Panc1 (cell line): ENCODE measurements around the gene EIF3B. TPM values are rescaled to one million over a fixed set of nuclear protein-coding genes. Genes with fewer than 3 reads are reported as not detected.

Experiments used
- ATAC-seq: fragments of 200-7000 bp; cut with Tn5 transposase; 2 replicates; pipeline ENCODE4 v1.9.1; 2020; ENCODE audit warnings: mild to moderate bottlenecking, moderate library complexity
- BruUV-seq: library from RNA; stranded (reverse); fragments of 400-500 nt; replicated peaks from 2 replicates; lab custom pipeline; 2021; lab: Mats Ljungman, UMichigan
- CTCF ChIA-PET: fragments of 300-600 bp; sonication (Branson Sonifier 250); formaldehyde crosslinking; loops from one replicate; lab custom pipeline; 2022; ENCODE audit warnings: antibody characterized with exemption; lab: Charles Lee
- POLR2A ChIA-PET: fragments of 300-600 bp; sonication (Branson Sonifier 250); formaldehyde crosslinking; loops from one replicate; lab custom pipeline; 2022; ENCODE audit warnings: antibody characterized with exemption; lab: Charles Lee
- DNase-seq: peaks from one replicate; pipeline ENCODE4 v3.0.0-alpha.2; 2010; ENCODE audit warnings: low read depth, low spot score
- H3K27ac ChIP-seq: 2 replicates; pipeline ENCODE4 v1.5.1; 2011; ENCODE audit warnings: mild to moderate bottlenecking, low read length, inconsistent platforms
- H3K27me3 ChIP-seq: fragments of 200-500 bp; sonication (Bioruptor generic); 2 replicates; pipeline ENCODE4 v1.6.0; 2014; ENCODE audit warnings: low read length, inconsistent platforms; ENCODE audit not compliant: control insufficient read depth, insufficient read depth
- H3K36me3 ChIP-seq: fragments of 200-500 bp; sonication (Bioruptor generic); 2 replicates; pipeline ENCODE4 v1.5.1; 2014; ENCODE audit warnings: inconsistent platforms, mild to moderate bottlenecking, low read length, moderate library complexity; ENCODE audit not compliant: control insufficient read depth, insufficient read depth
- H3K4me1 ChIP-seq: 2 replicates; pipeline ENCODE4 v1.5.1; 2011; ENCODE audit warnings: inconsistent platforms, mild to moderate bottlenecking, low read length, moderate library complexity; ENCODE audit not compliant: control insufficient read depth, insufficient read depth
- H3K4me3 ChIP-seq, 2 experiments: 2 replicates each; pipeline ENCODE4 v1.5.1; 2011 to 2012; ENCODE audit warnings: low read depth in 2 of 2, low read length in 2 of 2, mild to moderate bottlenecking in 2 of 2, inconsistent platforms in 1 of 2, moderate library complexity in 1 of 2
- H3K9me3 ChIP-seq: fragments of 200-500 bp; sonication (Bioruptor generic); 2 replicates; pipeline ENCODE4 v1.5.1; 2014; ENCODE audit warnings: low read depth, mild to moderate bottlenecking, inconsistent platforms, low read length, moderate library complexity; ENCODE audit not compliant: control insufficient read depth, insufficient read depth
- CTCF ChIP-seq: fragments of 450-650 bp; IDR thresholded peaks from 2 replicates; pipeline ENCODE4 v1.5.1; 2017; ENCODE audit warnings: mild to moderate bottlenecking
- POLR2AphosphoS5 ChIP-seq: IDR thresholded peaks from 2 replicates; pipeline ENCODE4 v1.6.1; 2012; ENCODE audit warnings: mild to moderate bottlenecking, low read depth, low read length, moderate library complexity
- REST ChIP-seq, 2 experiments: IDR thresholded peaks; 2 replicates each; pipeline ENCODE4 v1.6.1; 2011 to 2012; ENCODE audit warnings: low read depth in 2 of 2, control low read depth in 1 of 2, low read length in 1 of 2, mild to moderate bottlenecking in 1 of 2, moderate library complexity in 1 of 2; ENCODE audit not compliant: insufficient read depth in 1 of 2
- SIN3A ChIP-seq: IDR thresholded peaks from 2 replicates; pipeline ENCODE4 v1.6.1; 2012; ENCODE audit warnings: low read depth, mild to moderate bottlenecking, low read length, moderate library complexity, borderline replicate concordance; ENCODE audit not compliant: insufficient read depth
- in situ Hi-C: cut with HindIII; loops from 2 replicates; pipeline ENCODE4 v1.10.0; 2016; ENCODE audit warnings: low sequenced_read_pairs, low pct_unique_long_range_greater_than_20kb
- intact Hi-C: fragments of 100-400 bp; cut with micrococcal nuclease; formaldehyde crosslinking; loops from one replicate; pipeline ENCODE4 v1.10.0; 2022; ENCODE audit not compliant: unreplicated experiment
- total RNA-seq: library from RNA; stranded (reverse); gene quantifications from one replicate; pipeline ENCODE4 v1.2.1, GENCODE V29; 2021; ENCODE audit not compliant: unreplicated experiment

EIF3B gene
- total RNA-seq, 1 experiment from 2014 or later: 432 TPM

DNA sequence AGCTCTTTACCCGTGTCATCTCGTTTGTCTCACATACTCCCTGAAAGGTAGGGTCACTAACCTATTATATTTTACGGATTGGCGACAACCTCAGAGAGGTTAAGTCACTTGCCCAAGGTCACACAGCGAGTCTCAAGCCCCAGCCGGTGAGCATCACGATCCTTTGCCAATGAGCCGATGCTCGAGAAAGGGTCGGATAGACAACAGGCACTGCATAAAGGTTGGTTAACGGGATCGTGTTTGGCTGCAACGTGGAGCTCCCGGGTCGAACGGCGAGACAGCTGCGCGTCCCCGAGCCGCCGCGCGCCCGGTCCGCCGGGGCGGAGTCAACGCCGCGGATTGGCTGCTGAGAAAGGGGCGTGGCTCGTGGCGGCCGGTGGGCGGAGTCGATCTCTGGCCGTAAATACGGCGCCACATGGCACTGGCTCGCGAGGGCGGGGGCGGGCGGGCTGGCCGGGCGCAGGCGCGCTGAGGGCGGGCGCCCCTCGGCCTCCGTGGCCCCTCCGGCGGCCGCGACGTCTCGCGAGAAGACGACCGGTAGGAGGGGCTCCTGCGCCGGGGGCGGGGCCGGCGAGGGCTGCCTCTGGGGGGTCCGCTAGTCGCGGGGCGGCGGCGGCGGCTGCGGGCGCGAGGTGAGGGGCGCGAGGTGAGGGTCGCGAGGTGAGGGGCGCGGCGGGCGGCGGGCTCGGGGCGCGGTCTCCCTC is 48.5 kb downstream of the EIF3B start, which contains the start of gene CHST12:
Gene CHST12 (plus strand): TSS at position 598 of the 704 bp plus-strand sequence. CDS start 29,029 bp downstream, outside the sequence.
- DNase-seq (peak; percentile 38), ATAC-seq (peak; percentile 85)
- POLR2A ChIA-PET: interaction anchor here (0.7 kb wide), 1 partner anchor 235 kb away, joined by 4 read pairs; no protein-coding TSS in a partner anchor
- intact Hi-C loops: no loop called here
- no TSS peak for BruUV-seq
- H3K36me3 ChIP-seq: no peaks in the 10 kb centered on the region
- H3K27me3 ChIP-seq: no peaks in the 10 kb centered on the region
- H3K4me1 ChIP-seq: peaks cover 26% of the 10 kb centered on the region
- in situ Hi-C loops: no loop called here
- TF ChIP-seq SIN3A (peak; percentile 78; the same call in 1 of the 2 replicates), REST (IDR thresholded peaks at IDR 0.05; ENCODE audit: insufficient read depth in 1 of 2, low read depth in 2 of 2, low read length in 1 of 2) (no peak), POLR2AphosphoS5 (peak; percentile 86)
- H3K9me3 ChIP-seq: no peaks in the 10 kb centered on the region
- CTCF ChIA-PET: interaction anchor here (0.5 kb wide), 1 partner anchor 1471 kb away, joined by 3 read pairs; no protein-coding TSS in a partner anchor
- peak within 1 kb of the TSS; percentile 73 to 94 for H3K4me3 ChIP-seq
- peak within 1 kb of the TSS; percentile 81 for H3K27ac ChIP-seq

DNA sequence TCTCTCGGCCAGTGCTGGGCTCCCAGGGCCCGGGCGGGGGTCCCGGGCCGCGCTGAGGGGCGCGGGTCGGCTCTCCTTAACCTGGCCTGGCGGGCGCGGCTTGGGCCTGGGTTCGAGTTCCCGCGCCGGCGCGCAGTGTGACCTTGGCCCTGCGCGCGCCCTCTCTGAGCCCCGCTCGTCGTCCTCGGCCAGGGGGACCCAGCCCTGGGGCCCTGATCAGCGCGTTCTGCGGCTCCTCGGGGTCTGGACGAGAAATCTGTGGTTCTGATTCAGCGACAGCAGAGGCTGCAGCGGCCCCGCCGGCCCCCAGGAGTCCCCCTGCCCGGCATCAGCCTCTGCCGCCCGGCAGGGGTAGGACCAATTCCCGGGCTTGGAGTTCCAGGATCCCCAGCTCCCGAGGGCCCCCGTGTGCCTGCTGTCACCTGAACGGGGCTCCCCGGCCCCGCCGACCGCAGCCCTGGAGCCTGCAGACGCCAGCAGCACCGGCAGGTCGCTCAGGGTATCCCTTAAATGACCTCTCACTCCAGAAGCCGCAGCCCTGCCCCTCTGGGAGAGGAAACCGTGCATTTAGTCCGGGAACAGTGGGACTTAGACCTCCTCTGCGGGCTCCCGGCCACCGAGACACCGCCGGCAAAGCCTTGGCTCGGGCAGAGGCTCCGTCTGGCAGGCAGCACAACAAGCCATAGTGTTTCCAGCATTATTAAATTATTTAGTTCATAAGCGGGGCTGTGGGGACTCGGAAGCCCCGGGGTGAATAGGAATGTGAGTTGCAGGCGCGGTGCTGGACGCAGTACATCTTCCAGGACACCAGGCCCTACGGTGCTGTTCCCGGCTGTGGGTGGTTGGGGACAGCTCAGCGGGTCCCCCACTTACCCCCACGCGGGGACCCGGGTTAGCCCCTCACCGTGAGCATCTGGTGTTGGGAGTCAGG is 49.4 kb downstream of the EIF3B start:
- ChIA-PET POLR2A (no interaction called here), CTCF (interaction anchor here (0.5 kb wide), 1 partner anchor 1472 kb away, joined by 3 read pairs; no protein-coding TSS in a partner anchor)
- no TSS peak for BruUV-seq

More for the DNA sequence above, 49.4 kb downstream of the EIF3B start:
- H3K9me3 ChIP-seq: no peaks in the 10 kb centered on the region
- intact Hi-C loops: no loop called here
- peak overlapping the region; percentile 75 for H3K27ac ChIP-seq
- peak; percentile 63 for ATAC-seq
- in situ Hi-C loops: no loop called here
- no peaks in the 10 kb centered on the region for H3K36me3 ChIP-seq
- TF ChIP-seq CTCF: no peak
- no peak for TF ChIP-seq REST (IDR thresholded peaks at IDR 0.05; ENCODE audit: insufficient read depth in 1 of 2, low read depth in 2 of 2, low read length in 1 of 2)
- peak overlapping the region; percentile 73 to 83 for H3K4me3 ChIP-seq
- H3K4me1 ChIP-seq: peaks cover 26% of the 10 kb centered on the region
- no peaks in the 10 kb centered on the region for H3K27me3 ChIP-seq
- DNase-seq: no peak
